H1 (cell line): ENCODE results near the gene RPL39L. TPM values are rescaled to one million over a fixed set of nuclear protein-coding genes. Genes with fewer than 3 reads are reported as not detected.

Source experiments
- CTCF ChIA-PET: fragments of 300-600 bp; sonication (Branson Sonifier 250); formaldehyde crosslinking; loops from one replicate; lab custom pipeline; 2021; ENCODE audit not compliant: partially characterized antibody; lab: Charles Lee
- POLR2A ChIA-PET: fragments of 300-600 bp; sonication (Branson Sonifier 250); formaldehyde crosslinking; loops from one replicate; lab custom pipeline; 2021; ENCODE audit warnings: inconsistent platforms; ENCODE audit not compliant: partially characterized antibody; lab: Charles Lee
- DNase-seq, 2 experiments: peaks; one replicate each; pipeline versions ENCODE4 v3.0.0 to v3.0.0-alpha.2; 2010 to 2022; ENCODE audit warnings: low spot score in 2 of 2, low read depth in 1 of 2, mixed read lengths in 1 of 2
- FAIRE-seq: peaks from 2 replicates; lab custom pipeline; 2011; peaks lifted over from hg19 to GRCh38; lab: Jason Lieb, UNC
- H2AFZ ChIP-seq: 2 replicates; pipeline ENCODE4 v1.8.1; 2012; ENCODE audit warnings: low read length, inconsistent platforms
- H2AK5ac ChIP-seq: 2 replicates; pipeline ENCODE4 v1.6.1; 2013; ENCODE audit warnings: low read depth, low read length
- H2BK120ac ChIP-seq: replicated peaks from 2 replicates; pipeline ENCODE3; 2013; ENCODE audit warnings: low read depth, low read length, inconsistent platforms
- H2BK12ac ChIP-seq: 2 replicates; pipeline ENCODE4 v1.6.1; 2013; ENCODE audit warnings: low read depth, low read length
- H2BK15ac ChIP-seq: 2 replicates; pipeline ENCODE4 v1.6.1; 2013; ENCODE audit warnings: low read length
- H2BK20ac ChIP-seq: 2 replicates; pipeline ENCODE4 v1.6.1; 2013; ENCODE audit warnings: low read length
- H2BK5ac ChIP-seq: 2 replicates; pipeline ENCODE4 v1.6.1; 2013; ENCODE audit warnings: low read depth, low read length
- H3K14ac ChIP-seq: 2 replicates; pipeline ENCODE4 v1.6.1; 2013; ENCODE audit warnings: inconsistent platforms; ENCODE audit not compliant: insufficient read length
- H3K18ac ChIP-seq: 2 replicates; pipeline ENCODE4 v1.6.1; 2013; ENCODE audit warnings: low read length; ENCODE audit errors: extremely low read depth
- H3K23ac ChIP-seq: 2 replicates; pipeline ENCODE4 v1.6.1; 2013; ENCODE audit warnings: inconsistent platforms; ENCODE audit not compliant: insufficient read length
- H3K23me2 ChIP-seq: 2 replicates; pipeline ENCODE4 v1.6.1; 2013; ENCODE audit warnings: low read depth, low read length
- H3K27ac ChIP-seq: 2 replicates; pipeline ENCODE4 v1.6.1; 2011; ENCODE audit warnings: low read depth, low read length, inconsistent platforms
- H3K27me3 ChIP-seq, 4 experiments: replicated peaks in 1 of 4; 1 replicate in 1 of 4; 2 replicates in 3 of 4; pipeline versions ENCODE4 v1.6.1 to v1.8.1; 2011 to 2013; ENCODE audit warnings: low read length in 3 of 4, mild to moderate bottlenecking in 3 of 4, inconsistent platforms in 2 of 4, mixed read lengths in 2 of 4, moderate library complexity in 1 of 4; ENCODE audit not compliant: control insufficient read depth in 3 of 4, insufficient read depth in 3 of 4; ENCODE audit errors: extremely low read depth in 1 of 4
- H3K36me3 ChIP-seq, 4 experiments: 2 replicates each; pipeline versions ENCODE4 v1.6.1 to v1.8.1; 2011 to 2013; ENCODE audit warnings: mild to moderate bottlenecking in 4 of 4, low read length in 3 of 4, moderate library complexity in 2 of 4, control low read depth in 1 of 4, inconsistent platforms in 1 of 4; ENCODE audit not compliant: insufficient read depth in 4 of 4, control insufficient read depth in 2 of 4
- H3K4ac ChIP-seq: replicated peaks from 2 replicates; pipeline ENCODE3; 2013; ENCODE audit warnings: low read length, low read depth, mixed read lengths, inconsistent platforms; ENCODE audit not compliant: insufficient read length
- H3K4me1 ChIP-seq, 4 experiments: replicated peaks in 1 of 4; 1 replicate in 1 of 4; 2 replicates in 3 of 4; pipeline versions ENCODE4 v1.6.1 to v1.8.1; 2011 to 2013; ENCODE audit warnings: low read length in 3 of 4, inconsistent platforms in 2 of 4, mixed read lengths in 1 of 4; ENCODE audit not compliant: insufficient read depth in 4 of 4, control insufficient read depth in 3 of 4
- H3K4me2 ChIP-seq, 2 experiments: 2 replicates each; pipeline versions ENCODE4 v1.6.1 to v1.8.1; 2011 to 2013; ENCODE audit warnings: low read depth in 2 of 2, low read length in 2 of 2, control low read depth in 1 of 2, inconsistent platforms in 1 of 2, mild to moderate bottlenecking in 1 of 2; ENCODE audit not compliant: insufficient read depth in 1 of 2
- H3K4me3 ChIP-seq, 4 experiments: fragments of 200-600, 300-600 bp in 1 of 4; sonication (generic), shearing (Covaris generic), sonication (Bioruptor Twin) in 1 of 4; 2 replicates each; pipeline versions ENCODE4 v1.5.1 to v1.8.1; 2011 to 2016; ENCODE audit warnings: low read length in 4 of 4, low read depth in 3 of 4, control low read depth in 2 of 4, inconsistent platforms in 2 of 4, mild to moderate bottlenecking in 2 of 4, mixed read lengths in 1 of 4, moderate library complexity in 1 of 4; ENCODE audit not compliant: insufficient read depth in 2 of 4; ENCODE audit errors: extremely low read depth in 1 of 4
- H3K56ac ChIP-seq: replicated peaks from 2 replicates; pipeline ENCODE3; 2013; ENCODE audit warnings: low read depth, mild to moderate bottlenecking, mixed read lengths, low read length, inconsistent platforms; ENCODE audit not compliant: insufficient read length
- H3K79me1 ChIP-seq: 2 replicates; pipeline ENCODE4 v1.6.1; 2013; ENCODE audit warnings: low read depth, low read length, control low read depth
- H3K79me2 ChIP-seq, 2 experiments: 2 replicates each; pipeline versions ENCODE4 v1.6.1 to v1.8.1; 2012 to 2013; ENCODE audit warnings: low read length in 2 of 2, mild to moderate bottlenecking in 2 of 2, inconsistent platforms in 1 of 2; ENCODE audit not compliant: insufficient read depth in 2 of 2, control insufficient read depth in 1 of 2
- H3K9ac ChIP-seq, 4 experiments: replicated peaks in 1 of 4; 1 replicate in 1 of 4; 2 replicates in 3 of 4; pipeline versions ENCODE4 v1.6.1 to v1.8.1; 2011 to 2013; ENCODE audit warnings: low read depth in 3 of 4, low read length in 3 of 4, control low read depth in 2 of 4, mild to moderate bottlenecking in 2 of 4, moderate library complexity in 2 of 4, inconsistent platforms in 1 of 4; ENCODE audit errors: extremely low read depth in 1 of 4
- H3K9me3 ChIP-seq, 2 experiments: 2 replicates each; pipeline versions ENCODE4 v1.6.1 to v1.8.1; 2012 to 2013; ENCODE audit warnings: mild to moderate bottlenecking in 2 of 2, moderate library complexity in 2 of 2, control low read depth in 1 of 2, inconsistent platforms in 1 of 2, low read depth in 1 of 2, low read length in 1 of 2, mixed read lengths in 1 of 2; ENCODE audit not compliant: insufficient read depth in 2 of 2
- H4K20me1 ChIP-seq, 2 experiments: replicated peaks in 1 of 2; 2 replicates each; pipeline versions ENCODE3 to v1.8.1; 2011 to 2013; ENCODE audit warnings: inconsistent platforms in 2 of 2, low read length in 2 of 2, mild to moderate bottlenecking in 1 of 2; ENCODE audit not compliant: insufficient read depth in 2 of 2, control insufficient read depth in 1 of 2
- H4K5ac ChIP-seq: 2 replicates; pipeline ENCODE4 v1.6.1; 2013; ENCODE audit warnings: low read length, low read depth, mixed read lengths, inconsistent platforms; ENCODE audit not compliant: insufficient read length
- H4K8ac ChIP-seq: 2 replicates; pipeline ENCODE4 v1.8.0; 2013; ENCODE audit warnings: mild to moderate bottlenecking, moderate library complexity, low read length, inconsistent platforms; ENCODE audit not compliant: insufficient read depth; ENCODE audit errors: extremely low read depth
- H4K91ac ChIP-seq: replicated peaks from 2 replicates; pipeline ENCODE3; 2013; ENCODE audit warnings: low read length, mixed read lengths, inconsistent platforms; ENCODE audit not compliant: insufficient read length
- CBX8 ChIP-seq: fragments of 300-800, 300-1000 bp; sonication (generic); IDR thresholded peaks from 2 replicates; pipeline ENCODE4 v1.7.1; 2016; ENCODE audit warnings: low read depth, low read length, borderline replicate concordance
- GTF2F1 ChIP-seq: IDR thresholded peaks from 2 replicates; pipeline ENCODE4 v1.6.1; 2012; ENCODE audit warnings: low read depth, low read length, improper control_type of control experiment, borderline replicate concordance
- HDAC6 ChIP-seq: IDR thresholded peaks from one replicate; pipeline ENCODE4 v1.7.1; 2012; ENCODE audit warnings: low read depth, mild to moderate bottlenecking, inconsistent platforms, low read length, moderate library complexity
- JUN ChIP-seq: IDR thresholded peaks from 2 replicates; pipeline ENCODE4 v1.6.1; 2011; ENCODE audit warnings: low read depth, mild to moderate bottlenecking, improper control_type of control experiment, low read length
- RAD21 ChIP-seq, 2 experiments: IDR thresholded peaks in 1 of 2; conservative IDR thresholded peaks in 1 of 2; 2 replicates each; pipeline ENCODE4 v1.6.1; 2011; ENCODE audit warnings: low read depth in 2 of 2, low read length in 2 of 2, improper control_type of control experiment in 1 of 2, inconsistent platforms in 1 of 2, mild to moderate bottlenecking in 1 of 2, moderate library complexity in 1 of 2
- SIN3A ChIP-seq, 2 experiments: IDR thresholded peaks in 1 of 2; conservative IDR thresholded peaks in 1 of 2; 2 replicates each; pipeline ENCODE4 v1.6.1; 2011 to 2012; ENCODE audit warnings: low read length in 2 of 2, improper control_type of control experiment in 1 of 2, low read depth in 1 of 2, mild to moderate bottlenecking in 1 of 2
- SRF ChIP-seq: IDR thresholded peaks from 2 replicates; pipeline ENCODE4 v1.6.1; 2011; ENCODE audit warnings: mild to moderate bottlenecking, low read depth, low read length, moderate library complexity
- TAF7 ChIP-seq: optimal IDR thresholded peaks from 2 replicates; pipeline ENCODE3; 2011; ENCODE audit warnings: low read depth, mild to moderate bottlenecking, inconsistent platforms, low read length, moderate library complexity, borderline replicate concordance
- YY1 ChIP-seq: IDR thresholded peaks from 2 replicates; pipeline ENCODE4 v1.6.1; 2011; ENCODE audit warnings: low read depth, mild to moderate bottlenecking, low read length
- WGBS, 2 experiments: shearing (Covaris generic) in 1 of 2; methylation state at CpG; one replicate each; pipeline versions ENCODE4 v1.1.6 to v1.1.7; 2013 to 2015; ENCODE audit warnings: low lambda C conversion rate in 2 of 2, mixed read lengths in 2 of 2, inconsistent platforms in 1 of 2, low coverage in 1 of 2, missing lambda C conversion rate in 1 of 2; ENCODE audit not compliant: insufficient replicate concordance in 2 of 2, insufficient coverage in 1 of 2, insufficient read length in 1 of 2; ENCODE audit errors: extremely low coverage in 1 of 2, missing lambda C conversion rate in 1 of 2; 5-methylcytosine and 5-hydroxymethylcytosine counted together
- polyA plus RNA-seq, 7 experiments: library from polyadenylated mRNA; depleted of rRNA in 3 of 7; stranded (reverse) in 5 of 7; unstranded in 2 of 7; fragments of >200 nt in 5 of 7; fragments of 200-250 nt in 2 of 7; gene quantifications; 1 replicate in 5 of 7; 2 replicates in 1 of 7; 4 replicates in 1 of 7; pipeline versions ENCODE4 v1.2.1 to v1.2.3, GENCODE V29; 2011 to 2013; ENCODE audit warnings: missing spikeins in 2 of 7, mixed read lengths in 2 of 7
- total RNA-seq: library from RNA; stranded (reverse); fragmentation: NEBNext Ultra II Directional; extraction: Animal tissue kit (Norgen Biotek cat#: 25700); gene quantifications from 2 replicates; pipeline ENCODE4 v1.2.1, GENCODE V29; 2021
- TF ChIP-seq, protein P1 (sequence below), 3 experiments: IDR thresholded peaks; 1 replicate in 2 of 3; 2 replicates in 1 of 3; pipeline versions ENCODE4 v1.5.1 to v1.6.1; 2011; ENCODE audit warnings: low read length in 3 of 3, mild to moderate bottlenecking in 3 of 3, inconsistent platforms in 2 of 3, low read depth in 1 of 3, moderate library complexity in 1 of 3; ENCODE audit not compliant: insufficient read depth in 1 of 3; ENCODE audit errors: control extremely low read depth in 1 of 3

The RPL39L gene
- total and polyA plus RNA-seq, 2 of the 8 experiments (the other 6 are each of a cell fraction or from before 2014, with no cell fraction given), result 51.8 to 67.7 TPM

DNA sequence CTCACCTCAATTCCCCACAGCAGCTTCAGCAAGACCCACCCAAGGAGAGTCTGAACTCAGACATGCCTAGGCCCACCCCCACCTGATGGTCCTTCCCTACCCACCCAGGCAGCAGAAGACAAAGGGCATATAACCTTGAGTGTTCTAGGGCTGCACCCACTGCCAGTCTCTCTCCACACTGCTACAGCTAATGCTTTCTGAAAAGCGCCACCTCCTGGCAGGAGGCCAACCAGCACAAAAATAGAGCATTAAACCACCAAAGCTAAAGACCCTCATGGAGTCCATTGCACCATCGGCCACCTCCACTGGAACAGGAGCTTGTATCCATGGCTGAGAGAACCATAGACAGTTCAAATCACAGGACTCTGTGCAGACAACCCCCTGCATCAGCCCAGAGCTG, 11.3 kb upstream of the RPL39L start:
- H3K56ac ChIP-seq, result no peak overlapping the region
- H2AFZ ChIP-seq, result no peak overlapping the region
- peak in 1 of 2 experiments; percentile 77 for DNase-seq
- no peak overlapping the region for H3K14ac ChIP-seq
- no peaks in the 10 kb centered on the region for H3K27me3 ChIP-seq
- H3K79me1 ChIP-seq, result no peaks in the 10 kb centered on the region
- H3K4me1 ChIP-seq, result no peaks in the 10 kb centered on the region
- peaks cover 0 to 14% of the 10 kb centered on the region in 2 experiments; a peak in 2 of 4 replicates for H3K79me2 ChIP-seq
- no peaks in the 10 kb centered on the region for H4K20me1 ChIP-seq
- H4K5ac ChIP-seq, result no peak overlapping the region
- no peak overlapping the region for H3K4ac ChIP-seq
- H3K36me3 ChIP-seq, result peaks cover 0 to 6% (median under 1%) of the 10 kb centered on the region in 4 experiments; a peak in 3 of 8 replicates
- H3K27ac ChIP-seq, result no peak overlapping the region
- FAIRE-seq, result no peak
- 71% methylated on average over 2 of the region's 2 CpGs; no CpG with 5 or more reads in 1 of the 2 experiments for WGBS, 2 experiments
- H4K8ac ChIP-seq, result no peak overlapping the region
- H3K4me3 ChIP-seq, result no peak overlapping the region
- H2BK15ac ChIP-seq, result no peak overlapping the region
- H3K9me3 ChIP-seq, result peaks cover under 1 to 5% of the 10 kb centered on the region in 2 experiments; a peak in 2 of 4 replicates
- CTCF ChIA-PET, result interaction anchor here (0.6 to 6.1 kb wide), 27 partner anchors 10 to 657 kb away, joined by 3 to 95 read pairs (median 3); partner anchors contain the start of gene RPL39L
- no peak overlapping the region for H3K23ac ChIP-seq
- H2BK20ac ChIP-seq, result no peak overlapping the region
- POLR2A ChIA-PET, result interaction anchor here (1.3 to 2.0 kb wide), 6 partner anchors 9 to 23 kb away, joined by 4 to 6 read pairs (median 5); partner anchors contain the start of gene RPL39L
- no peak overlapping the region for H2BK120ac ChIP-seq
- H4K91ac ChIP-seq, result no peak overlapping the region
- H2BK12ac ChIP-seq, result no peak overlapping the region
- H3K23me2 ChIP-seq, result no peaks in the 10 kb centered on the region
- no peak overlapping the region; the same call in 1 of the 2 replicates for H3K18ac ChIP-seq
- H2BK5ac ChIP-seq, result no peak overlapping the region
- no peak for TF ChIP-seq HDAC6
- peak; percentile 22 to 34; a peak in 3 of 4 replicates for TF ChIP-seq RAD21 (IDR thresholded peaks at IDR 0.05 in 1 of 2, conservative IDR thresholded peaks at IDR 0.05 in 1 of 2; ENCODE audit: low read depth in 2 of 2, low read length in 2 of 2)
- TF ChIP-seq SRF, result no peak
- no peak for TF ChIP-seq SIN3A (conservative IDR thresholded peaks at IDR 0.05 in 1 of 2, IDR thresholded peaks at IDR 0.05 in 1 of 2; ENCODE audit: low read depth in 1 of 2, low read length in 2 of 2)
- TF ChIP-seq YY1, result 0 out of 2 replicates have a peak, but pooled peaks have one; percentile 20
- TF ChIP-seq GTF2F1, result no peak
- TF ChIP-seq, protein P1, sequence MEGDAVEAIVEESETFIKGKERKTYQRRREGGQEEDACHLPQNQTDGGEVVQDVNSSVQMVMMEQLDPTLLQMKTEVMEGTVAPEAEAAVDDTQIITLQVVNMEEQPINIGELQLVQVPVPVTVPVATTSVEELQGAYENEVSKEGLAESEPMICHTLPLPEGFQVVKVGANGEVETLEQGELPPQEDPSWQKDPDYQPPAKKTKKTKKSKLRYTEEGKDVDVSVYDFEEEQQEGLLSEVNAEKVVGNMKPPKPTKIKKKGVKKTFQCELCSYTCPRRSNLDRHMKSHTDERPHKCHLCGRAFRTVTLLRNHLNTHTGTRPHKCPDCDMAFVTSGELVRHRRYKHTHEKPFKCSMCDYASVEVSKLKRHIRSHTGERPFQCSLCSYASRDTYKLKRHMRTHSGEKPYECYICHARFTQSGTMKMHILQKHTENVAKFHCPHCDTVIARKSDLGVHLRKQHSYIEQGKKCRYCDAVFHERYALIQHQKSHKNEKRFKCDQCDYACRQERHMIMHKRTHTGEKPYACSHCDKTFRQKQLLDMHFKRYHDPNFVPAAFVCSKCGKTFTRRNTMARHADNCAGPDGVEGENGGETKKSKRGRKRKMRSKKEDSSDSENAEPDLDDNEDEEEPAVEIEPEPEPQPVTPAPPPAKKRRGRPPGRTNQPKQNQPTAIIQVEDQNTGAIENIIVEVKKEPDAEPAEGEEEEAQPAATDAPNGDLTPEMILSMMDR (IDR thresholded peaks at IDR 0.05; ENCODE audit: control extremely low read depth in 1 of 3, insufficient read depth in 1 of 3, low read depth in 1 of 3, low read length in 3 of 3), result peak; percentile 32 to 63 (median 47)
- no peak for TF ChIP-seq CBX8
- TF ChIP-seq JUN, result no peak
- TF ChIP-seq TAF7, result no peak
- H3K4me2 ChIP-seq, result no peak overlapping the region
- no peak overlapping the region for H2AK5ac ChIP-seq
- H3K9ac ChIP-seq, result no peak overlapping the region
